HCT116 (cell line): ENCODE results near the gene TBC1D19. TPM values are rescaled to one million over a fixed set of nuclear protein-coding genes. Genes with fewer than 3 reads are reported as not detected.
"Not testable (repeated sequence)": the region's sequence is repeated elsewhere in the genome, so short reads cannot be mapped to it uniquely, and the experiment has no call there.

Experiments used
- ATAC-seq: fragments of 200-7000 bp; cut with Tn5 transposase; 2 replicates; pipeline ENCODE4 v1.9.1; 2020; ENCODE audit warnings: mild to moderate bottlenecking, moderate library complexity
- BruUV-seq: library from RNA; stranded (reverse); fragments of 400-500 nt; replicated peaks from 2 replicates; lab custom pipeline; 2021; lab: Mats Ljungman, UMichigan
- CTCF ChIA-PET: fragments of 300-600 bp; sonication (Branson Sonifier 250); formaldehyde crosslinking; loops from one replicate; lab custom pipeline; 2021; ENCODE audit warnings: antibody characterized with exemption; lab: Charles Lee
- POLR2A ChIA-PET: fragments of 300-600, 350-600 bp; sonication (Branson Sonifier 250); formaldehyde crosslinking; loops from one replicate; lab custom pipeline; 2021; ENCODE audit warnings: antibody characterized with exemption; lab: Charles Lee
- RAD21 ChIA-PET, 2 experiments: fragments of 300-600 bp; sonication (Branson Sonifier 250); formaldehyde crosslinking; loops; one replicate each; lab custom pipeline; 2023; ENCODE audit warnings: low total read pairs in 2 of 2; ENCODE audit not compliant: uncharacterized antibody in 2 of 2, unreplicated experiment in 2 of 2, low non-redundant PET in 1 of 2; lab: Charles Lee
- DNase-seq: peaks from one replicate; pipeline ENCODE4 v3.0.0-alpha.2; 2010; ENCODE audit warnings: low read depth, low spot score
- H2AFZ ChIP-seq: fragments of 200-600 bp; shearing (Covaris generic), sonication (generic); 2 replicates; pipeline ENCODE4 v1.6.1; 2017; ENCODE audit warnings: low read depth, mixed run types, mixed read lengths, antibody characterized with exemption, low read length; ENCODE audit not compliant: poor library complexity, severe bottlenecking
- H3K27ac ChIP-seq: 2 replicates; pipeline ENCODE4 v1.5.1; 2012; ENCODE audit warnings: low read depth, low read length
- H3K27me3 ChIP-seq: fragments of 200-600 bp; sonication (generic); 2 replicates; pipeline ENCODE4 v1.6.1; 2016; ENCODE audit warnings: mixed run types, low read length, mixed read lengths; ENCODE audit not compliant: insufficient read depth
- H3K36me3 ChIP-seq, 2 experiments: fragments of 200-500 bp in 1 of 2; fragments of 200-600 bp in 1 of 2; sonication (Bioruptor generic) in 1 of 2; sonication (generic) in 1 of 2; 2 replicates each; pipeline versions ENCODE4 v1.5.1 to v1.6.1; 2014 to 2016; ENCODE audit warnings: low read length in 2 of 2, inconsistent platforms in 1 of 2, mixed read lengths in 1 of 2, mixed run types in 1 of 2; ENCODE audit not compliant: insufficient read depth in 2 of 2, control insufficient read depth in 1 of 2
- H3K4me1 ChIP-seq, 2 experiments: fragments of 200-600 bp in 1 of 2; sonication (generic) in 1 of 2; 2 replicates each; pipeline versions ENCODE4 v1.5.1 to v1.6.1; 2012 to 2017; ENCODE audit warnings: low read length in 2 of 2, inconsistent platforms in 1 of 2, mild to moderate bottlenecking in 1 of 2, mixed read lengths in 1 of 2, mixed run types in 1 of 2, moderate library complexity in 1 of 2; ENCODE audit not compliant: insufficient read depth in 2 of 2, control insufficient read depth in 1 of 2
- H3K4me2 ChIP-seq: fragments of 200-600 bp; sonication (generic); 2 replicates; pipeline ENCODE4 v1.6.1; 2017; ENCODE audit warnings: mixed run types, low read length, mixed read lengths
- H3K4me3 ChIP-seq, 2 experiments: fragments of 200-600 bp in 1 of 2; sonication (generic) in 1 of 2; replicated peaks in 1 of 2; 2 replicates each; pipeline ENCODE4 v1.5.1; 2011 to 2016; ENCODE audit warnings: low read length in 2 of 2, control low read depth in 1 of 2, low read depth in 1 of 2, mild to moderate bottlenecking in 1 of 2, mixed read lengths in 1 of 2, mixed run types in 1 of 2
- H3K79me2 ChIP-seq: fragments of 200-600 bp; sonication (generic); 2 replicates; pipeline ENCODE4 v1.6.1; 2017; ENCODE audit warnings: mild to moderate bottlenecking, mixed run types, low read length, moderate library complexity, mixed read lengths; ENCODE audit not compliant: insufficient read depth
- H3K9ac ChIP-seq: fragments of 200-600 bp; sonication (generic); 2 replicates; pipeline ENCODE4 v1.6.1; 2016; ENCODE audit warnings: low read length, mixed read lengths
- H3K9me2 ChIP-seq: fragments of 200-600 bp; sonication (generic), shearing (Covaris generic); 2 replicates; pipeline ENCODE4 v1.6.1; 2017; ENCODE audit warnings: mixed run types, mild to moderate bottlenecking, moderate library complexity; ENCODE audit not compliant: insufficient read depth
- H3K9me3 ChIP-seq, 2 experiments: fragments of 200-500 bp in 1 of 2; fragments of 200-600 bp in 1 of 2; sonication (Bioruptor generic) in 1 of 2; sonication (generic) in 1 of 2; 2 replicates each; pipeline ENCODE4 v1.6.1; 2014 to 2017; ENCODE audit warnings: low read length in 2 of 2, mixed read lengths in 2 of 2, inconsistent platforms in 1 of 2, low read depth in 1 of 2, mild to moderate bottlenecking in 1 of 2, mixed run types in 1 of 2, moderate library complexity in 1 of 2; ENCODE audit not compliant: control insufficient read depth in 1 of 2, insufficient read depth in 1 of 2
- H4K20me1 ChIP-seq: fragments of 200-600 bp; sonication (generic), shearing (Covaris generic); 2 replicates; pipeline ENCODE4 v1.6.1; 2017; ENCODE audit warnings: mixed run types, mild to moderate bottlenecking, moderate library complexity; ENCODE audit not compliant: insufficient read depth
- CEBPB ChIP-seq: IDR thresholded peaks from 2 replicates; pipeline ENCODE4 v1.6.1; 2012; ENCODE audit warnings: low read depth
- EZH2phosphoT487 ChIP-seq: fragments of 200-600 bp; IDR thresholded peaks from 2 replicates; pipeline ENCODE4 v1.6.1; 2018; ENCODE audit warnings: antibody characterized with exemption, borderline replicate concordance
- intact Hi-C: fragments of 100-400 bp; cut with micrococcal nuclease; formaldehyde crosslinking; loops from 2 replicates; pipeline ENCODE4 v1.10.0; 2022
- total RNA-seq: library from RNA; stranded (reverse); gene quantifications from one replicate; pipeline ENCODE4 v1.2.1, GENCODE V29; 2021; ENCODE audit not compliant: unreplicated experiment
- TF ChIP-seq, protein P1 (sequence below): IDR thresholded peaks from 2 replicates; pipeline ENCODE4 v1.6.1; 2012

The TBC1D19 gene
- total RNA-seq, 1 experiment from 2014 or later = 25.4 TPM

DNA sequence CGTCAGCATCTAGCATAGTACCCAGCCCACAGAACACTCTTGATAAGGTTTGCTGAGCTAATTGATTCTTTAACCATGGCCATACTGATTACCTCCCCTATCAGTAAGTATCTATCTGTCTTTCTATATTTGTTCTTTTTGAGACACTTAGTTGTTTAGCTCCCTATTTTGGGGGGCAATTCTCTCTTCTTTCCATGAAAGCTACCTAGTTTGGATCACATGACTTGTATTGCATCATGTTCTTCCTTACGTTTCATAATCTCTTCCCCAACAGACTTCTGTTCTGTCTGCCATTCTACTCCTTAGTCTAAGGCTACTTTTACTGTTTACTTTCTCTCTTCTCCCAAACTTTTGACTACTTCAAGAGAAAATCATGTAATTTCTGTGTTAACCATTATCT, 39.0 kb downstream of the TBC1D19 start:
- ChIA-PET POLR2A (interaction anchor here (0.5 kb wide), 1 partner anchor 19 kb away, joined by 3 read pairs; no protein-coding TSS in a partner anchor), CTCF (no interaction called here), RAD21 (no interaction called here)
- no peaks in the 10 kb centered on the region for H3K4me1 ChIP-seq
- H3K9me2 ChIP-seq = no peaks in the 10 kb centered on the region
- no peaks in the 10 kb centered on the region for H3K9me3 ChIP-seq
- intact Hi-C loops = no loop called here
- H3K4me3 ChIP-seq = no peak overlapping the region
- H3K4me2 ChIP-seq = no peak overlapping the region
- DNase-seq (no peak), ATAC-seq (no peak)
- H2AFZ ChIP-seq = no peak overlapping the region
- no peaks in the 10 kb centered on the region for H3K36me3 ChIP-seq
- no peak overlapping the region for H3K27ac ChIP-seq
- no peaks in the 10 kb centered on the region for H3K27me3 ChIP-seq
- BruUV-seq = no TSS peak
- no peak overlapping the region for H3K9ac ChIP-seq
- no peaks in the 10 kb centered on the region for H4K20me1 ChIP-seq
- TF ChIP-seq EZH2phosphoT487 (no peak), CEBPB (peak; percentile 50; the same call in 1 of the 2 replicates)
- TF ChIP-seq, protein P1, sequence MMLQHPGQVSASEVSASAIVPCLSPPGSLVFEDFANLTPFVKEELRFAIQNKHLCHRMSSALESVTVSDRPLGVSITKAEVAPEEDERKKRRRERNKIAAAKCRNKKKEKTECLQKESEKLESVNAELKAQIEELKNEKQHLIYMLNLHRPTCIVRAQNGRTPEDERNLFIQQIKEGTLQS = peak; percentile 19; the same call in 1 of the 2 replicates
- H3K79me2 ChIP-seq = no peaks in the 10 kb centered on the region

DNA sequence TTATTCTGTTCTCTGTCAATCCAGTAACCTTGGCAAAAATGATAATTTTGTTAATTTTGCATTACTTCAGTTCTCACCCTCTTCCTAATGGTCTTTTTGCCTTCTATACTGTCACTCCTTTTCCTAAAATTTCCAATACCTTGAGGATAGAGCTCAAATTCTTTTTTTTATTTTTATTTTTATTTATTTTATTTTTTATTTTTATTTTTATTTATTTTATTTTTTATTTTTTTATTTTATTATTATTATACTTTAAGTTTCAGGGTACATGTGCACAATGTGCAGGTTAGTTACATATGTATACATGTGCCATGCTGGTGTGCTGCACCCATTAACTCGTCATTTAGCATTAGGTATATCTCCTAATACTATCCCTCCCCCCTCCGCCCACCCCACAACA, 42.8 kb downstream of the TBC1D19 start:
- H2AFZ ChIP-seq, intact Hi-C loops, H3K79me2 ChIP-seq, H3K4me1 ChIP-seq, H3K4me3 ChIP-seq, BruUV-seq, DNase-seq, H3K9me3 ChIP-seq, H3K9ac ChIP-seq, H3K36me3 ChIP-seq, H3K27me3 ChIP-seq, H3K4me2 ChIP-seq, H3K9me2 ChIP-seq, ATAC-seq, RAD21 ChIA-PET, CTCF ChIA-PET, POLR2A ChIA-PET, H3K27ac ChIP-seq, H4K20me1 ChIP-seq: not testable (repeated sequence)
